ENCODE measurements around the gene EXOC8.

EXOC8 gene

DNA sequence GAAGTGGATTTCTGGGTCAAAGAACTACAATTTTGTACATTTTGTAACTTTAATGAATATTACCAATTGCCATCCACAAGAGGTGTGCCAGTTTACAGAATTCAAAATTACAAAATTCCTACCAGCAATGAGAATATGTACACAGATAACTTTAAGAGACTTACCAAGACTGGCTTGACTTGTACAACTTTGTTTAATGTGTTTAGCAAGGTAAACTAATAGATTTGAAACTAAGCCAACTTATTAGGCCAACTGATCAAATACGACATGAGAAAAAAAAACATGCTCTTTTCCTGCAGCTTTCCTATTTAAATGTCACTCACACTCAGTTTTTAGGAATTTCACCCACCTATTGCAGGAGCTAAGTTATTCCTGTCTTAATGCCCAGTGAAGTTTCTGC lies 11.4 kb downstream of the EXOC8 start:
- TF ChIP-seq, protein P1, sequence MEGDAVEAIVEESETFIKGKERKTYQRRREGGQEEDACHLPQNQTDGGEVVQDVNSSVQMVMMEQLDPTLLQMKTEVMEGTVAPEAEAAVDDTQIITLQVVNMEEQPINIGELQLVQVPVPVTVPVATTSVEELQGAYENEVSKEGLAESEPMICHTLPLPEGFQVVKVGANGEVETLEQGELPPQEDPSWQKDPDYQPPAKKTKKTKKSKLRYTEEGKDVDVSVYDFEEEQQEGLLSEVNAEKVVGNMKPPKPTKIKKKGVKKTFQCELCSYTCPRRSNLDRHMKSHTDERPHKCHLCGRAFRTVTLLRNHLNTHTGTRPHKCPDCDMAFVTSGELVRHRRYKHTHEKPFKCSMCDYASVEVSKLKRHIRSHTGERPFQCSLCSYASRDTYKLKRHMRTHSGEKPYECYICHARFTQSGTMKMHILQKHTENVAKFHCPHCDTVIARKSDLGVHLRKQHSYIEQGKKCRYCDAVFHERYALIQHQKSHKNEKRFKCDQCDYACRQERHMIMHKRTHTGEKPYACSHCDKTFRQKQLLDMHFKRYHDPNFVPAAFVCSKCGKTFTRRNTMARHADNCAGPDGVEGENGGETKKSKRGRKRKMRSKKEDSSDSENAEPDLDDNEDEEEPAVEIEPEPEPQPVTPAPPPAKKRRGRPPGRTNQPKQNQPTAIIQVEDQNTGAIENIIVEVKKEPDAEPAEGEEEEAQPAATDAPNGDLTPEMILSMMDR (IDR thresholded peaks at IDR 0.05; ENCODE audit: low read depth, low read length) = no peak

GRCh38 chr1:231324660-231325059 lies 13.0 kb downstream of the EXOC8 start:
- DNase-seq (ENCODE audit: extremely low read depth, low read depth) = no peak
- TF ChIP-seq, protein P1 (IDR thresholded peaks at IDR 0.05; ENCODE audit: low read depth, low read length) = no peak

More for the DNA sequence above, 11.4 kb downstream of the EXOC8 start:
- DNase-seq (ENCODE audit: extremely low read depth, low read depth) = no peak

DNA sequence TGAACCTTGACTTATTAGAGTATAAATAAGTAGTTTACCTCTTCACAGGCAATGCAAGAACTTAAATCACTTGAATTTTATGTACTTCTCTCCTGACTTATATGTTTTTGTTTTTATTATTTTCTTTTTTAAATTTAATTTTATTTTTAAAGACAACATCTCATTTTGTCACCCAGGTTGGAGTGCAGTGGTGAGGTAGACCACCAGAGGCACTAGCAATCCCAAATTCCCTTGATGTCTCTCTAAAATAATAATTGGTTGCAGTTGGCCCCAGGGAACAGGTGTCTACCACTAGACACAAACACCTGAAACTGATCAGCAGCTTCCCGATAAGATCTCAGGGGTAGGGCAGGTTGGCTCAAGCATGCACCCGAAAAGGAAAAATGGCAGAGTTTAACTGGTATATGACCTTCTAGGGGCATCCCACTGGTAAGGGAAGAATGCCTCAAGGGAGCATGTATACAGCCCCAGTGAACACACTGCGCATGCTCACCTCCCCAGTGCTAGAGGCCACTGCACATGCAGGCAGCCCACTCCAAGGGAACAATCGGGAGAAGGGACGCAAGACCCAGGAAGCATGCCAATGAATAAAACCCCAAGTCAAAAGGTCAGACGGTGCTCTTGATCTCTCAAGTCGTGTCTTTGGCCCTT lies 14.6 kb downstream of the EXOC8 start:
- DNase-seq (ENCODE audit: extremely low read depth, low read depth) = no peak
- TF ChIP-seq, protein P1 (IDR thresholded peaks at IDR 0.05; ENCODE audit: low read depth, low read length) = no peak

GRCh38 chr1:231319080-231319479 lies 18.6 kb downstream of the EXOC8 start:
- TF ChIP-seq, protein P1 (IDR thresholded peaks at IDR 0.05; ENCODE audit: low read depth, low read length) = no peak
- DNase-seq (ENCODE audit: extremely low read depth, low read depth) = no peak

DNA sequence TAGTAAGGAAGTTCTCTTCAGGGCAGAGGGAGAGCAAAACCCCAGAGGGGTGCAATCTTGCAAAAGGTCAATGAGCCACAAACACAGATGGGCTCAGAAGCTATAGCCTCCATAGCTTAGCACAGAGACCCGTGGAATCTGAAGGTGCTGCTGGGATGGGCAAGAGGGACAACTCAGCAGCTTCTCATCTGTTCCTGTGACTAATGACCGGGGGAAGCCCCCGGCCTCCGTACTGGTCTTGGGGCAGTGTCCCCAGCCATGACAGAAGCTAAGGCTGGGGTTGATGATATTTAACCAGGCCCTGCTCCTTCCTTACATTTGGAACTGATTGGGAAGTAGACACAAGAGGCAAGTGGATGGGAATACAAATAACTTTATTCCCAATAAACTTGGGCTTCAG lies 19.1 kb downstream of the EXOC8 start:
- TF ChIP-seq, protein P1 (IDR thresholded peaks at IDR 0.05; ENCODE audit: low read depth, low read length) = no peak

DNA sequence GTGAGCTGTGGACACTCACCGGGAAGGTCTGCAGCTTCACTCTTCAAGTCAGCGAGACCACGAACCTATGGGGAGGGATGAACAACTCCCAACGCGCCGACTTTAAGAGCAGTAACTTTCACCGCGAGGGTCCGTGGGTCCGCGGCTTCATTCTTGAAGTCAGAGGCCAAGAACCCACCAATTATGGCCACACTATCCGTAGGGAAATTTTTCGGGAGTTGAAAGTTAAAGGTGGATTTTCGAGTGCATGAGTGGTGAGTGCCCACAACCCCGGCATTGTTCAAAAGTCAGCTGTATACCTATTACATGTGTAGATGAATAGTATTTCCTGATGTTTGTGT lies 19.7 kb downstream of the EXOC8 start:
- TF ChIP-seq, protein P1 (IDR thresholded peaks at IDR 0.05; ENCODE audit: low read depth, low read length) = no peak
- no peak for DNase-seq (ENCODE audit: extremely low read depth, low read depth)

More for the DNA sequence above, 19.1 kb downstream of the EXOC8 start:
- DNase-seq (ENCODE audit: extremely low read depth, low read depth) = no peak

DNA sequence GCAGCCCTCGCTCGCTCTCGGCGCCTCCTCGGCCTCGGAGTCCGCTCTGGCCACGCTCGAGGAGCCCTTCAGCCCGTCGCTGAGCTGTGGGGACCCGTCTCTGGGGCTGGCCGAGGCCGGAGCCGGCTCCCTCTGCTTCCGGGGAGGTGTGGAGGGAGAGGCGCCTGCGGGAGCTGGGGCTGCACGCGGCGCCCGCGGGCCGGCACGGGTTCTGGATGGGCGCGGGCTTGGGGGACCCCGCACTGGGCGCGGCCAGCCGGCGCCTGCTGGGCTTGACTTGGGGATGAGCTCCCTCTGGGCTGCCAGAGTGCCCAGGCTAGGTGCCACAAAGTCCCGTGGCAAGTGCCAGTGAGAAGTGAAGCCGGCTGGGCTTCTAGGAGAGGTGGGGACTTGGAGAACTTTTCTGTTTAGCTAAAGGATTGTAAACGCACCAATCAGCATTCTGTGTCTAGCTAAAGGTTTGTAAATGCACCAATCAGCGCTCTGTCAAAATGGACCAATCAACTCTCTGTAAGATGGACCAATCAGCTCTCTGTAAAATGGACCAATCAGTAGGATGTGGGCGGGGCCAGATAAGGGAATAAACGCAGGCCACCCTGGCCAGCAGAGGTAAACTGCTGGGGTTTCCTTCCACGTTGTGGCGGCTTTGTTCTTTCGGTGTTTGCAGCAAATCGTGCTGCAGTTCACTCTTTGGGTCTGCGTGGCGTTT lies 20.2 kb downstream of the EXOC8 start:
- TF ChIP-seq, protein P1 (IDR thresholded peaks at IDR 0.05; ENCODE audit: low read depth, low read length) = no peak
- DNase-seq (ENCODE audit: extremely low read depth, low read depth) = no peak
